Activated T-helper 2 cell treated with anti-CD3 and anti-CD28 coated beads, Interferon-gamma antibody, Interleukin-2, Interleukin-4, amounts not matched to agents 10 μg/mL and 5 μg/mL and 100 μg/mL, durations not matched to agents 14 hours and 24 hours and 36 hours (primary cell): ENCODE measurements around the gene CCDC51. TPM values are rescaled to one million over a fixed set of nuclear protein-coding genes. Genes with fewer than 3 reads are reported as not detected.

Experiments used
- DNase-seq: peaks from one replicate; pipeline ENCODE4 v3.0.0; 2021; ENCODE audit warnings: low spot score
- H3K27ac Mint-ChIP-seq: one replicate; pipeline ENCODE4 v1.8.0; 2021; ENCODE audit warnings: mixed read lengths
- H3K27me3 Mint-ChIP-seq: one replicate; pipeline ENCODE4 v1.8.0; 2021; ENCODE audit warnings: low read depth, mixed read lengths
- H3K36me3 Mint-ChIP-seq: one replicate; pipeline ENCODE4 v1.8.0; 2021; ENCODE audit warnings: low read depth, mixed read lengths
- H3K4me1 Mint-ChIP-seq: one replicate; pipeline ENCODE4 v1.8.0; 2021; ENCODE audit warnings: low read depth, mixed read lengths
- H3K4me3 Mint-ChIP-seq: one replicate; pipeline ENCODE4 v1.8.0; 2021; ENCODE audit warnings: low read depth, mild to moderate bottlenecking, moderate library complexity, mixed read lengths
- H3K9me3 Mint-ChIP-seq: one replicate; pipeline ENCODE4 v1.8.0; 2021; ENCODE audit warnings: mixed read lengths
- intact Hi-C: fragments of 100-400 bp; cut with micrococcal nuclease; formaldehyde crosslinking; loops from one replicate; pipeline ENCODE4 v1.15.1; 2023
- total RNA-seq: library from RNA; stranded (reverse); gene quantifications from 2 replicates; pipeline ENCODE4 v1.2.3, GENCODE V29; 2022

Gene CCDC51
- total RNA-seq, 1 donor from 2014 or later = 22.2 TPM

GRCh38 chr3:48419597-48419996 is 20.3 kb downstream of the CCDC51 start:
- no peak overlapping the region for H3K27ac Mint-ChIP-seq
- H3K4me3 Mint-ChIP-seq = no peak overlapping the region
- no peaks in the 10 kb centered on the region for H3K4me1 Mint-ChIP-seq
- no peak for DNase-seq
- intact Hi-C loops = no loop called here
- H3K9me3 Mint-ChIP-seq = no peaks in the 10 kb centered on the region
- no peaks in the 10 kb centered on the region for H3K27me3 Mint-ChIP-seq
- H3K36me3 Mint-ChIP-seq = no peaks in the 10 kb centered on the region

- no peaks in the 10 kb centered on the region for H3K36me3 Mint-ChIP-seq
- no peaks in the 10 kb centered on the region for H3K4me1 Mint-ChIP-seq
- DNase-seq = no peak
- no peaks in the 10 kb centered on the region for H3K9me3 Mint-ChIP-seq
- H3K27ac Mint-ChIP-seq = no peak overlapping the region
- no peak overlapping the region for H3K4me3 Mint-ChIP-seq
- intact Hi-C loops = no loop called here
- H3K27me3 Mint-ChIP-seq = no peaks in the 10 kb centered on the region
Measured at GRCh38 chr3:48419149-48419548, 20.8 kb downstream of the CCDC51 start.

GRCh38 chr3:48418651-48419050 is 21.3 kb downstream of the CCDC51 start:
- Mint-ChIP-seq H3K4me1 (no peaks in the 10 kb centered on the region), H3K9me3 (no peaks in the 10 kb centered on the region), H3K36me3 (no peaks in the 10 kb centered on the region), H3K27ac (no peak overlapping the region), H3K4me3 (no peak overlapping the region), H3K27me3 (no peaks in the 10 kb centered on the region)
- intact Hi-C loops = no loop called here
- no peak for DNase-seq

GRCh38 chr3:48418140-48418539 is 21.8 kb downstream of the CCDC51 start:
- Mint-ChIP-seq H3K27me3 (no peaks in the 10 kb centered on the region), H3K36me3 (no peaks in the 10 kb centered on the region), H3K4me3 (no peak overlapping the region), H3K4me1 (no peaks in the 10 kb centered on the region), H3K27ac (no peak overlapping the region), H3K9me3 (no peaks in the 10 kb centered on the region)
- intact Hi-C loops = no loop called here
- DNase-seq = no peak

GRCh38 chr3:48417529-48418108 is 22.3 kb downstream of the CCDC51 start:
- Mint-ChIP-seq H3K27me3 (no peaks in the 10 kb centered on the region), H3K9me3 (no peaks in the 10 kb centered on the region), H3K27ac (no peak overlapping the region), H3K4me3 (no peak overlapping the region), H3K36me3 (no peaks in the 10 kb centered on the region), H3K4me1 (no peaks in the 10 kb centered on the region)
- intact Hi-C loops = no loop called here
- no peak for DNase-seq

- intact Hi-C loops = no loop called here
- Mint-ChIP-seq H3K4me3 (no peak overlapping the region), H3K27ac (no peak overlapping the region), H3K36me3 (no peaks in the 10 kb centered on the region), H3K4me1 (no peaks in the 10 kb centered on the region), H3K27me3 (no peaks in the 10 kb centered on the region), H3K9me3 (no peaks in the 10 kb centered on the region)
- no peak for DNase-seq
Measured at GRCh38 chr3:48416546-48416945, 23.4 kb downstream of the CCDC51 start.

- intact Hi-C loops = no loop called here
- Mint-ChIP-seq H3K36me3 (no peaks in the 10 kb centered on the region), H3K9me3 (no peaks in the 10 kb centered on the region), H3K27ac (no peak overlapping the region), H3K27me3 (no peaks in the 10 kb centered on the region), H3K4me3 (no peak overlapping the region), H3K4me1 (no peaks in the 10 kb centered on the region)
- DNase-seq = no peak
Measured at GRCh38 chr3:48416091-48416505, 23.8 kb downstream of the CCDC51 start.

- intact Hi-C loops = no loop called here
- Mint-ChIP-seq H3K4me1 (no peaks in the 10 kb centered on the region), H3K9me3 (no peaks in the 10 kb centered on the region), H3K27me3 (no peaks in the 10 kb centered on the region), H3K36me3 (no peaks in the 10 kb centered on the region), H3K27ac (no peak overlapping the region), H3K4me3 (no peak overlapping the region)
- no peak for DNase-seq
Measured at GRCh38 chr3:48415251-48415953, 24.5 kb downstream of the CCDC51 start.

GRCh38 chr3:48414376-48415250 is 25.3 kb downstream of the CCDC51 start:
- no peak overlapping the region for H3K27ac Mint-ChIP-seq
- intact Hi-C loops = no loop called here
- no peaks in the 10 kb centered on the region for H3K9me3 Mint-ChIP-seq
- no peaks in the 10 kb centered on the region for H3K27me3 Mint-ChIP-seq
- H3K4me3 Mint-ChIP-seq = no peak overlapping the region
- no peaks in the 10 kb centered on the region for H3K4me1 Mint-ChIP-seq
- H3K36me3 Mint-ChIP-seq = no peaks in the 10 kb centered on the region
- no peak for DNase-seq

- Mint-ChIP-seq H3K4me1 (no peaks in the 10 kb centered on the region), H3K4me3 (no peak overlapping the region), H3K27me3 (no peaks in the 10 kb centered on the region), H3K36me3 (no peaks in the 10 kb centered on the region), H3K27ac (no peak overlapping the region), H3K9me3 (no peaks in the 10 kb centered on the region)
- DNase-seq = no peak
- intact Hi-C loops = no loop called here
Measured at GRCh38 chr3:48413611-48414010, 26.3 kb downstream of the CCDC51 start.

GRCh38 chr3:48413086-48413485 is 26.8 kb downstream of the CCDC51 start:
- Mint-ChIP-seq H3K27ac (no peak overlapping the region), H3K36me3 (no peaks in the 10 kb centered on the region), H3K9me3 (no peaks in the 10 kb centered on the region), H3K27me3 (no peaks in the 10 kb centered on the region), H3K4me1 (no peaks in the 10 kb centered on the region), H3K4me3 (no peak overlapping the region)
- intact Hi-C loops = no loop called here
- no peak for DNase-seq

- H3K4me1 Mint-ChIP-seq = no peaks in the 10 kb centered on the region
- no peak overlapping the region for H3K27ac Mint-ChIP-seq
- H3K36me3 Mint-ChIP-seq = no peaks in the 10 kb centered on the region
- DNase-seq = no peak
- no peak overlapping the region for H3K4me3 Mint-ChIP-seq
- no peaks in the 10 kb centered on the region for H3K27me3 Mint-ChIP-seq
- intact Hi-C loops = no loop called here
- no peaks in the 10 kb centered on the region for H3K9me3 Mint-ChIP-seq
Measured at GRCh38 chr3:48412375-48413001, 27.4 kb downstream of the CCDC51 start.
